HCT116 (cell line): ENCODE measurements around the gene LRRC14B. TPM values are rescaled to one million over a fixed set of nuclear protein-coding genes. Genes with fewer than 3 reads are reported as not detected.

Experiments used
- ATAC-seq: fragments of 200-7000 bp; cut with Tn5 transposase; 2 replicates; pipeline ENCODE4 v1.9.1; 2020; ENCODE audit warnings: mild to moderate bottlenecking, moderate library complexity
- BruUV-seq: library from RNA; stranded (reverse); fragments of 400-500 nt; replicated peaks from 2 replicates; lab custom pipeline; 2021; lab: Mats Ljungman, UMichigan
- CTCF ChIA-PET: fragments of 300-600 bp; sonication (Branson Sonifier 250); formaldehyde crosslinking; loops from one replicate; lab custom pipeline; 2021; ENCODE audit warnings: antibody characterized with exemption; lab: Charles Lee
- POLR2A ChIA-PET: fragments of 300-600, 350-600 bp; sonication (Branson Sonifier 250); formaldehyde crosslinking; loops from one replicate; lab custom pipeline; 2021; ENCODE audit warnings: antibody characterized with exemption; lab: Charles Lee
- RAD21 ChIA-PET, 2 experiments: fragments of 300-600 bp; sonication (Branson Sonifier 250); formaldehyde crosslinking; loops; one replicate each; lab custom pipeline; 2023; ENCODE audit warnings: low total read pairs in 2 of 2; ENCODE audit not compliant: uncharacterized antibody in 2 of 2, unreplicated experiment in 2 of 2, low non-redundant PET in 1 of 2; lab: Charles Lee
- DNase-seq: peaks from one replicate; pipeline ENCODE4 v3.0.0-alpha.2; 2010; ENCODE audit warnings: low read depth, low spot score
- H2AFZ ChIP-seq: fragments of 200-600 bp; shearing (Covaris generic), sonication (generic); 2 replicates; pipeline ENCODE4 v1.6.1; 2017; ENCODE audit warnings: low read depth, mixed run types, mixed read lengths, antibody characterized with exemption, low read length; ENCODE audit not compliant: poor library complexity, severe bottlenecking
- H3K27ac ChIP-seq: 2 replicates; pipeline ENCODE4 v1.5.1; 2012; ENCODE audit warnings: low read depth, low read length
- H3K27me3 ChIP-seq: fragments of 200-600 bp; sonication (generic); 2 replicates; pipeline ENCODE4 v1.6.1; 2016; ENCODE audit warnings: mixed run types, low read length, mixed read lengths; ENCODE audit not compliant: insufficient read depth
- H3K36me3 ChIP-seq, 2 experiments: fragments of 200-500 bp in 1 of 2; fragments of 200-600 bp in 1 of 2; sonication (Bioruptor generic) in 1 of 2; sonication (generic) in 1 of 2; 2 replicates each; pipeline versions ENCODE4 v1.5.1 to v1.6.1; 2014 to 2016; ENCODE audit warnings: low read length in 2 of 2, inconsistent platforms in 1 of 2, mixed read lengths in 1 of 2, mixed run types in 1 of 2; ENCODE audit not compliant: insufficient read depth in 2 of 2, control insufficient read depth in 1 of 2
- H3K4me1 ChIP-seq, 2 experiments: fragments of 200-600 bp in 1 of 2; sonication (generic) in 1 of 2; 2 replicates each; pipeline versions ENCODE4 v1.5.1 to v1.6.1; 2012 to 2017; ENCODE audit warnings: low read length in 2 of 2, inconsistent platforms in 1 of 2, mild to moderate bottlenecking in 1 of 2, mixed read lengths in 1 of 2, mixed run types in 1 of 2, moderate library complexity in 1 of 2; ENCODE audit not compliant: insufficient read depth in 2 of 2, control insufficient read depth in 1 of 2
- H3K4me2 ChIP-seq: fragments of 200-600 bp; sonication (generic); 2 replicates; pipeline ENCODE4 v1.6.1; 2017; ENCODE audit warnings: mixed run types, low read length, mixed read lengths
- H3K4me3 ChIP-seq, 2 experiments: fragments of 200-600 bp in 1 of 2; sonication (generic) in 1 of 2; replicated peaks in 1 of 2; 2 replicates each; pipeline ENCODE4 v1.5.1; 2011 to 2016; ENCODE audit warnings: low read length in 2 of 2, control low read depth in 1 of 2, low read depth in 1 of 2, mild to moderate bottlenecking in 1 of 2, mixed read lengths in 1 of 2, mixed run types in 1 of 2
- H3K79me2 ChIP-seq: fragments of 200-600 bp; sonication (generic); 2 replicates; pipeline ENCODE4 v1.6.1; 2017; ENCODE audit warnings: mild to moderate bottlenecking, mixed run types, low read length, moderate library complexity, mixed read lengths; ENCODE audit not compliant: insufficient read depth
- H3K9ac ChIP-seq: fragments of 200-600 bp; sonication (generic); 2 replicates; pipeline ENCODE4 v1.6.1; 2016; ENCODE audit warnings: low read length, mixed read lengths
- H3K9me2 ChIP-seq: fragments of 200-600 bp; sonication (generic), shearing (Covaris generic); 2 replicates; pipeline ENCODE4 v1.6.1; 2017; ENCODE audit warnings: mixed run types, mild to moderate bottlenecking, moderate library complexity; ENCODE audit not compliant: insufficient read depth
- H3K9me3 ChIP-seq, 2 experiments: fragments of 200-500 bp in 1 of 2; fragments of 200-600 bp in 1 of 2; sonication (Bioruptor generic) in 1 of 2; sonication (generic) in 1 of 2; 2 replicates each; pipeline ENCODE4 v1.6.1; 2014 to 2017; ENCODE audit warnings: low read length in 2 of 2, mixed read lengths in 2 of 2, inconsistent platforms in 1 of 2, low read depth in 1 of 2, mild to moderate bottlenecking in 1 of 2, mixed run types in 1 of 2, moderate library complexity in 1 of 2; ENCODE audit not compliant: control insufficient read depth in 1 of 2, insufficient read depth in 1 of 2
- H4K20me1 ChIP-seq: fragments of 200-600 bp; sonication (generic), shearing (Covaris generic); 2 replicates; pipeline ENCODE4 v1.6.1; 2017; ENCODE audit warnings: mixed run types, mild to moderate bottlenecking, moderate library complexity; ENCODE audit not compliant: insufficient read depth
- POLR2A ChIP-seq: IDR thresholded peaks from 2 replicates; pipeline ENCODE4 v1.7.0; 2011; ENCODE audit warnings: borderline replicate concordance; ENCODE audit not compliant: insufficient read depth, insufficient read length; ENCODE audit errors: extremely low read depth
- ZNF274 ChIP-seq: fragments of 200-500 bp; sonication (Bioruptor generic); IDR thresholded peaks from 2 replicates; pipeline ENCODE4 v1.6.1; 2014; ENCODE audit warnings: mild to moderate bottlenecking, low read depth, low read length, inconsistent platforms
- intact Hi-C: fragments of 100-400 bp; cut with micrococcal nuclease; formaldehyde crosslinking; loops from 2 replicates; pipeline ENCODE4 v1.10.0; 2022
- total RNA-seq: library from RNA; stranded (reverse); gene quantifications from one replicate; pipeline ENCODE4 v1.2.1, GENCODE V29; 2021; ENCODE audit not compliant: unreplicated experiment
- TF ChIP-seq, protein P1 (sequence below): IDR thresholded peaks from 2 replicates; pipeline ENCODE4 v1.6.1; 2011; ENCODE audit warnings: mild to moderate bottlenecking, low read length, moderate library complexity; ENCODE audit not compliant: insufficient replicate concordance; ENCODE audit errors: extremely low read depth

LRRC14B gene
- total RNA-seq, 1 experiment from 2014 or later: not detected

DNA sequence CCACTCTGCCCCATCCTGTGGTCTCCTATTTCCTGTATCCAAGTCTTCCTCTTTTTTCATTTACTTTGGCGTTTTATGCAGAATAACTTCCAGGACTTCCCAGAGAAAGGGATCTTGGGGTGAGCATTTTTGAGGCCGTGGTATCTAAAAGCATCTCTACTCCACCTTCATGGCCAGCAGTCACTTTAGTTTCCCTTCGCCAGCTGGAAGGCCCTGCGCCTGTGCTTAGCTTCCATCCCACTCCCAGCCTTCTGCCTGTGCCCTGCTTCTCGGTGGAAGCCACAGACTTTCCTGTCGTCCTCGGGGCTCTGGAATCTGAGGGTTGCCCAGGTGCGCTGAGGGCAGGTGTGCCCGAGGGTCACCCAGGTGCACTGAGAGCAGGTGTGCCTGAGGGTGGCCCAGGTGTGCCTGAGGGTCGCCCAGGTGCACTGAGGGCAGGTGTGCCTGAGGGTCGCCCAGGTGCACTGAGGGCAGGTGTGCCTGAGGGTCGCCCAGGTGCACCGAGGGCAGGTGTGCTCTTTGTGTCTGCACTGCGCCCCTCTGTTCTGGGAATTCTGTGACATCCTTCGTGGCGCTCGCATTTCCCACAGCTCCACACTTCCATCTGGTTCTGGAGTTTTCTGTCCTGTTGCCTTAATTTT lies 32.4 kb upstream of the LRRC14B start:
- Histone ChIP-seq H3K36me3 (no peaks in the 10 kb centered on the region), H2AFZ (no peak overlapping the region), H3K9me3 (no peaks in the 10 kb centered on the region), H4K20me1 (no peaks in the 10 kb centered on the region), H3K27ac (no peak overlapping the region), H3K4me2 (no peak overlapping the region), H3K4me3 (no peak overlapping the region), H3K27me3 (no peaks in the 10 kb centered on the region), H3K9me2 (no peaks in the 10 kb centered on the region), H3K79me2 (no peaks in the 10 kb centered on the region), H3K4me1 (no peaks in the 10 kb centered on the region), H3K9ac (no peak overlapping the region)
- ATAC-seq (no peak), DNase-seq (no peak)
- intact Hi-C loops: no loop called here
- ChIA-PET CTCF (no interaction called here), RAD21 (no interaction called here), POLR2A (no interaction called here)
- no TSS peak for BruUV-seq
- no peak for TF ChIP-seq POLR2A

DNA sequence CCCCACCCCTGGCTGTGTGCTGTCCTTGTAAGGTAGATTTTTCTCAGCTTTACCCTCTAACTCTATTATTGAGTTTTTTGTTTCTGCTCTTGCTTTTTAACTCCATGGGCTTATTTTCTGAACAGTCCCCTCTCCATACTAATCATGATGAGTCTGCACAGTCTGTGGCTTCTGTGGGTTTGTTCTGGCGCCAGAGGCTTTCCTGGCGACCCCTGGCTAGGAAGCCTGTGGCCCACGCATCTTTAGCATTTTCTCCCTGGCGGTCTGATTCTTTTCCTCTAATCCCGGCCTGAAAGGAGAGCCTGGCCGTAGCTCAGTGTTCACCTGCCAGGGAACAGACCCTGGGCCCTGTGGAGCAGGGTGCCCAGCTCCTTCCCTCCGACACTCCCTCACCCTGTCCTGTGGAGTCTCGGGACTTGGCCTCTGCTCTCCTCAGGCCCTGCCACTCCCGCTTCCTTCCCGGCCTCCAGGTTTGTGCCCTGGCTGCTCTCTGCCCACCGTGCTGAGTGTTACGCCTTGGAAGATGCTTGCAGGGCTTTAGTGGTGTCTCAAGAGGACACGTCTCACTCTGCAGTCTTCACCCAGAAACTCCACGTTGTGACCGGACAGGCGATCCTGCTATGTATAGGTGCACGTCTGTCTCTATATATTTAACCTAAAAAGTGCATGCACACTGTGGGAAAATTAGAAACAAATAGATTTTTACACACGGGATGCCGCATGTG lies 31.7 kb upstream of the LRRC14B start:
- no TSS peak for BruUV-seq
- H3K4me1 ChIP-seq: no peaks in the 10 kb centered on the region
- no peak for DNase-seq
- no peak overlapping the region for H3K4me3 ChIP-seq
- no peaks in the 10 kb centered on the region for H3K36me3 ChIP-seq
- H3K9me3 ChIP-seq: no peaks in the 10 kb centered on the region
- intact Hi-C loops: no loop called here
- H3K27me3 ChIP-seq: no peaks in the 10 kb centered on the region
- no peak overlapping the region for H3K9ac ChIP-seq
- no peak overlapping the region for H3K27ac ChIP-seq
- TF ChIP-seq, protein P1, sequence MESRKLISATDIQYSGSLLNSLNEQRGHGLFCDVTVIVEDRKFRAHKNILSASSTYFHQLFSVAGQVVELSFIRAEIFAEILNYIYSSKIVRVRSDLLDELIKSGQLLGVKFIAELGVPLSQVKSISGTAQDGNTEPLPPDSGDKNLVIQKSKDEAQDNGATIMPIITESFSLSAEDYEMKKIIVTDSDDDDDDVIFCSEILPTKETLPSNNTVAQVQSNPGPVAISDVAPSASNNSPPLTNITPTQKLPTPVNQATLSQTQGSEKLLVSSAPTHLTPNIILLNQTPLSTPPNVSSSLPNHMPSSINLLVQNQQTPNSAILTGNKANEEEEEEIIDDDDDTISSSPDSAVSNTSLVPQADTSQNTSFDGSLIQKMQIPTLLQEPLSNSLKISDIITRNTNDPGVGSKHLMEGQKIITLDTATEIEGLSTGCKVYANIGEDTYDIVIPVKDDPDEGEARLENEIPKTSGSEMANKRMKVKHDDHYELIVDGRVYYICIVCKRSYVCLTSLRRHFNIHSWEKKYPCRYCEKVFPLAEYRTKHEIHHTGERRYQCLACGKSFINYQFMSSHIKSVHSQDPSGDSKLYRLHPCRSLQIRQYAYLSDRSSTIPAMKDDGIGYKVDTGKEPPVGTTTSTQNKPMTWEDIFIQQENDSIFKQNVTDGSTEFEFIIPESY: no peak
- TF ChIP-seq POLR2A (no peak), ZNF274 (no peak)
- TF ChIP-seq, all 23 proteins: peak for 0
- POLR2A ChIA-PET: no interaction called here
- RAD21 ChIA-PET: no interaction called here
- Histone ChIP-seq H3K79me2 (no peaks in the 10 kb centered on the region), H4K20me1 (no peaks in the 10 kb centered on the region), H2AFZ (no peak overlapping the region), H3K9me2 (no peaks in the 10 kb centered on the region), H3K4me2 (no peak overlapping the region)
- CTCF ChIA-PET: no interaction called here
- ATAC-seq: no peak
